GM12878 (cell line): ENCODE data around the gene GARIN3. TPM values are rescaled to one million over a fixed set of nuclear protein-coding genes. Genes with fewer than 3 reads are reported as not detected.
A peak's percentile ranks its signal among the peaks of the same experiment; 100 is the strongest.

ENCODE experiments used
- ATAC-seq: fragments of 200-7000 bp; cut with Tn5 transposase; 3 replicates; pipeline ENCODE4 v1.9.1; 2020; ENCODE audit warnings: mild to moderate bottlenecking, moderate library complexity
- BruUV-seq: library from RNA; stranded (reverse); fragments of 400-500 nt; replicated peaks from 2 replicates; lab custom pipeline; 2021; lab: Mats Ljungman, UMichigan
- CTCF ChIA-PET: fragments of 300-600 bp; sonication (Branson Sonifier 250); formaldehyde crosslinking; extraction: SDS; loops from one replicate; lab custom pipeline; 2021; ENCODE audit warnings: inconsistent platforms; lab: Yijun Ruan, JAX
- POLR2A ChIA-PET: fragments of 350-600 bp; formaldehyde crosslinking; extraction: SDS; loops from one replicate; lab custom pipeline; 2021; ENCODE audit warnings: inconsistent platforms; lab: Charles Lee
- RAD21 ChIA-PET: fragments of 300-600 bp; sonication (Branson Sonifier 250); formaldehyde crosslinking; loops from one replicate; lab custom pipeline; 2023; ENCODE audit warnings: antibody characterized with exemption; ENCODE audit not compliant: unreplicated experiment; lab: Charles Lee
- SMC1A ChIA-PET: fragments of 300-600 bp; sonication (Branson Sonifier 250); formaldehyde crosslinking; loops from one replicate; lab custom pipeline; 2023; ENCODE audit not compliant: unreplicated experiment, uncharacterized antibody; lab: Charles Lee
- DNase-seq: peaks from one replicate; pipeline ENCODE4 v3.0.0-alpha.2; 2011; ENCODE audit warnings: low read depth, low spot score
- FAIRE-seq: peaks from 3 replicates; lab custom pipeline; 2011; peaks lifted over from hg19 to GRCh38; lab: Jason Lieb, UNC
- H2AFZ ChIP-seq: 2 replicates; pipeline ENCODE4 v1.6.0; 2011; ENCODE audit warnings: low read depth, low read length, control low read depth; ENCODE audit not compliant: control insufficient read depth
- H3K27ac ChIP-seq: 2 replicates; pipeline ENCODE4 v1.5.1; 2011; ENCODE audit warnings: control low read depth; ENCODE audit not compliant: control insufficient read depth, insufficient read depth
- H3K27me3 ChIP-seq, 2 experiments: replicated peaks in 1 of 2; 2 replicates each; pipeline versions ENCODE4 v1.6.0 to v1.6.1; 2011; ENCODE audit warnings: low read length in 1 of 2; ENCODE audit not compliant: control insufficient read depth in 2 of 2, insufficient read depth in 2 of 2
- H3K36me3 ChIP-seq, 2 experiments: 2 replicates each; pipeline ENCODE4 v1.5.1; 2011; ENCODE audit warnings: low read length in 1 of 2; ENCODE audit not compliant: control insufficient read depth in 2 of 2, insufficient read depth in 2 of 2
- H3K4me1 ChIP-seq: 2 replicates; pipeline ENCODE4 v1.6.1; 2011; ENCODE audit warnings: mild to moderate bottlenecking, low read length, moderate library complexity, mixed read lengths; ENCODE audit not compliant: control insufficient read depth, insufficient read depth
- H3K4me2 ChIP-seq: 2 replicates; pipeline ENCODE4 v1.6.0; 2011; ENCODE audit warnings: control low read depth; ENCODE audit not compliant: control insufficient read depth, insufficient read depth
- H3K4me3 ChIP-seq: fragments of 200-600 bp; sonication (generic); 2 replicates; pipeline ENCODE4 v1.5.1; 2016
- H3K79me2 ChIP-seq: 2 replicates; pipeline ENCODE4 v1.6.0; 2011; ENCODE audit warnings: low read length; ENCODE audit not compliant: control insufficient read depth, insufficient read depth
- H3K9ac ChIP-seq: 2 replicates; pipeline ENCODE4 v1.8.0; 2011; ENCODE audit warnings: low read length, control low read depth, mixed read lengths; ENCODE audit not compliant: control insufficient read depth, insufficient read depth
- H3K9me3 ChIP-seq: replicated peaks from 3 replicates; pipeline ENCODE4 v1.5.1; 2011; ENCODE audit warnings: mild to moderate bottlenecking, low read length; ENCODE audit not compliant: control insufficient read depth, insufficient read depth
- H4K20me1 ChIP-seq: 2 replicates; pipeline ENCODE4 v1.6.0; 2011; ENCODE audit not compliant: control insufficient read depth, insufficient read depth
- BMI1 ChIP-seq: fragments of 450-650 bp; IDR thresholded peaks from 2 replicates; pipeline ENCODE4 v1.6.1; 2016; ENCODE audit warnings: mild to moderate bottlenecking, moderate library complexity, borderline replicate concordance
- CHD1 ChIP-seq: IDR thresholded peaks from 2 replicates; pipeline ENCODE4 v1.6.1; 2012; ENCODE audit warnings: low read depth, low read length, improper control_type of control experiment
- ESRRA ChIP-seq: IDR thresholded peaks from 2 replicates; pipeline ENCODE4 v1.6.1; 2012; ENCODE audit warnings: mild to moderate bottlenecking, low read length, improper control_type of control experiment
- FOS ChIP-seq: IDR thresholded peaks from 3 replicates; pipeline ENCODE4 v1.6.1; 2011; ENCODE audit warnings: borderline replicate concordance; ENCODE audit not compliant: insufficient read length; ENCODE audit errors: extremely low read depth
- FOXM1 ChIP-seq: IDR thresholded peaks from 2 replicates; pipeline ENCODE4 v1.6.1; 2012; ENCODE audit warnings: low read depth, mild to moderate bottlenecking, inconsistent platforms, low read length, moderate library complexity
- IKZF1 ChIP-seq: fragments of 450-650 bp; conservative IDR thresholded peaks from 2 replicates; pipeline ENCODE4 v1.6.1; 2017; ENCODE audit warnings: antibody characterized with exemption, mild to moderate bottlenecking
- JUNB ChIP-seq: IDR thresholded peaks from 2 replicates; pipeline ENCODE4 v1.6.1; 2016; ENCODE audit warnings: antibody characterized with exemption, mild to moderate bottlenecking
- KAT2A ChIP-seq: conservative IDR thresholded peaks from 2 replicates; pipeline ENCODE4 v1.6.1; 2011; ENCODE audit warnings: low read depth, low read length; ENCODE audit not compliant: control insufficient read depth
- MTA3 ChIP-seq: IDR thresholded peaks from 2 replicates; pipeline ENCODE4 v1.6.1; 2012; ENCODE audit warnings: low read length, inconsistent platforms, borderline replicate concordance
- NFIC ChIP-seq: IDR thresholded peaks from 2 replicates; pipeline ENCODE4 v1.6.1; 2012; ENCODE audit warnings: low read depth, mild to moderate bottlenecking, inconsistent platforms, low read length, moderate library complexity
- NFXL1 ChIP-seq: fragments of 450-650 bp; IDR thresholded peaks from 2 replicates; pipeline ENCODE4 v1.6.1; 2017; ENCODE audit warnings: antibody characterized with exemption, mild to moderate bottlenecking, borderline replicate concordance
- NR2F1 ChIP-seq: fragments of 450-650 bp; conservative IDR thresholded peaks from 2 replicates; pipeline ENCODE4 v1.6.1; 2017; ENCODE audit warnings: mild to moderate bottlenecking
- RCOR1 ChIP-seq: conservative IDR thresholded peaks from 2 replicates; pipeline ENCODE4 v1.6.1; 2012; ENCODE audit warnings: low read depth, low read length, improper control_type of control experiment
- RUNX3 ChIP-seq: IDR thresholded peaks from 2 replicates; pipeline ENCODE4 v1.6.1; 2012; ENCODE audit warnings: low read length, inconsistent platforms
- SUPT20H ChIP-seq: IDR thresholded peaks from 2 replicates; pipeline ENCODE4 v1.6.1; 2011; ENCODE audit warnings: low read depth, mild to moderate bottlenecking, low read length, moderate library complexity, borderline replicate concordance; ENCODE audit not compliant: control insufficient read depth
- TCF3 ChIP-seq: IDR thresholded peaks from 2 replicates; pipeline ENCODE4 v1.6.1; 2012; ENCODE audit warnings: low read depth, mild to moderate bottlenecking, low read length, borderline replicate concordance; ENCODE audit not compliant: insufficient read depth
- TCF7 ChIP-seq: IDR thresholded peaks from 2 replicates; pipeline ENCODE4 v1.6.1; 2014; ENCODE audit warnings: antibody characterized with exemption, borderline replicate concordance
- ZBTB33 ChIP-seq: fragments of 450-650 bp; IDR thresholded peaks from 2 replicates; pipeline ENCODE4 v1.6.1; 2017; ENCODE audit warnings: mild to moderate bottlenecking
- in situ Hi-C: fragments of 300-500 bp; cut with MboI; formaldehyde crosslinking; loops from 9 replicates; pipeline ENCODE4 v1.14.3; 2018; ENCODE audit warnings: mixed read lengths
- intact Hi-C: fragments of 100-400 bp; cut with micrococcal nuclease; formaldehyde crosslinking; loops from one replicate; pipeline ENCODE4 v1.14.2; 2022; ENCODE audit not compliant: unreplicated experiment
- polyA plus RNA-seq, 11 experiments: library from polyadenylated mRNA; depleted of rRNA in 4 of 11; unstranded in 6 of 11; stranded (reverse) in 5 of 11; fragments of >200 nt; fragmentation: Nextera tagmentation in 4 of 11; fragmentation: Illumina TruSeq in 1 of 11; extraction: Ambion mirVana in 4 of 11; extraction: Trizol in 1 of 11; gene quantifications; 1 replicate in 1 of 11; 2 replicates in 10 of 11; pipeline versions ENCODE4 v1.2.1 to v1.2.3, GENCODE V29; 2011 to 2016; ENCODE audit warnings: inconsistent platforms in 2 of 11, missing spikeins in 2 of 11, low read depth in 1 of 11
- total RNA-seq, 4 experiments: library from RNA; depleted of rRNA in 3 of 4; stranded (reverse); fragments of >200 nt in 3 of 4; fragmentation: Illumina TruSeq in 1 of 4; extraction: Trizol in 1 of 4; gene quantifications; 2 replicates each; pipeline versions ENCODE4 v1.2.1 to v1.2.3, GENCODE V29; 2013 to 2021
- TF ChIP-seq, protein P1 (sequence below): fragments of 150-350 bp; IDR thresholded peaks from 2 replicates; pipeline ENCODE4 v1.6.1; 2016; ENCODE audit warnings: low read depth, low read length
- TF ChIP-seq, protein P2 (sequence below): IDR thresholded peaks from 2 replicates; pipeline ENCODE4 v1.6.1; 2012; ENCODE audit warnings: low read depth, low read length, improper control_type of control experiment

Gene GARIN3
- total and polyA plus RNA-seq, 10 of the 15 experiments (the other 5 are each of a cell fraction or from before 2014, with no cell fraction given), result 0.15 TPM; not detected in 9

- intact Hi-C loops (loop anchor here (5.0 to 10.0 kb wide), 2 partner anchors 88 to 190 kb away; no protein-coding TSS in a partner anchor), in situ Hi-C loops (no loop called here)
- FAIRE-seq (no peak), DNase-seq (no peak), ATAC-seq (peak; percentile 50)
- no peak overlapping the region for H3K9ac ChIP-seq
- no peaks in the 10 kb centered on the region for H3K36me3 ChIP-seq
- peak overlapping the region; percentile 11 for H2AFZ ChIP-seq
- CTCF ChIA-PET, result interaction anchor here (1.1 to 4.1 kb wide), 3 partner anchors 17 to 178 kb away, joined by 4 to 51 read pairs (median 4); no protein-coding TSS in a partner anchor
- SMC1A ChIA-PET, result interaction anchor here (0.7 to 6.2 kb wide), 14 partner anchors 7 to 235 kb away, joined by 3 to 54 read pairs (median 6); partner anchors contain the start of gene MED7
- peaks cover 22% of the 10 kb centered on the region for H3K4me1 ChIP-seq
- no peaks in the 10 kb centered on the region; the same call in 2 of the 3 replicates for H3K9me3 ChIP-seq
- H3K79me2 ChIP-seq, result no peaks in the 10 kb centered on the region
- no peak overlapping the region for H3K4me3 ChIP-seq
- POLR2A ChIA-PET, result interaction anchor here (1.1 to 1.2 kb wide), 2 partner anchors 19 to 20 kb away, joined by 3 to 5 read pairs; no protein-coding TSS in a partner anchor
- H3K27me3 ChIP-seq, result no peaks in the 10 kb centered on the region
- no peak overlapping the region for H3K4me2 ChIP-seq
- H3K27ac ChIP-seq, result peak overlapping the region; percentile 90
- BruUV-seq, result no TSS peak
- RAD21 ChIA-PET, result interaction anchor here (0.8 to 3.8 kb wide), 5 partner anchors 17 to 227 kb away, joined by 3 to 21 read pairs (median 8); partner anchors contain the start of gene MED7
- H4K20me1 ChIP-seq, result no peaks in the 10 kb centered on the region
- TF ChIP-seq SUPT20H, result no peak
- TF ChIP-seq NR2F1, result peak; percentile 46; the same call in 1 of the 2 replicates
- TF ChIP-seq NFIC, result peak; percentile 37; the same call in 1 of the 2 replicates
- no peak for TF ChIP-seq NFXL1
- no peak for TF ChIP-seq TCF3
- TF ChIP-seq FOXM1, result no peak
- TF ChIP-seq CHD1, result no peak
- TF ChIP-seq JUNB, result peak; percentile 24
- no peak for TF ChIP-seq TCF7
- TF ChIP-seq RUNX3, result peak; percentile 24; the same call in 1 of the 2 replicates
- TF ChIP-seq MTA3, result no peak
- TF ChIP-seq, protein P1, sequence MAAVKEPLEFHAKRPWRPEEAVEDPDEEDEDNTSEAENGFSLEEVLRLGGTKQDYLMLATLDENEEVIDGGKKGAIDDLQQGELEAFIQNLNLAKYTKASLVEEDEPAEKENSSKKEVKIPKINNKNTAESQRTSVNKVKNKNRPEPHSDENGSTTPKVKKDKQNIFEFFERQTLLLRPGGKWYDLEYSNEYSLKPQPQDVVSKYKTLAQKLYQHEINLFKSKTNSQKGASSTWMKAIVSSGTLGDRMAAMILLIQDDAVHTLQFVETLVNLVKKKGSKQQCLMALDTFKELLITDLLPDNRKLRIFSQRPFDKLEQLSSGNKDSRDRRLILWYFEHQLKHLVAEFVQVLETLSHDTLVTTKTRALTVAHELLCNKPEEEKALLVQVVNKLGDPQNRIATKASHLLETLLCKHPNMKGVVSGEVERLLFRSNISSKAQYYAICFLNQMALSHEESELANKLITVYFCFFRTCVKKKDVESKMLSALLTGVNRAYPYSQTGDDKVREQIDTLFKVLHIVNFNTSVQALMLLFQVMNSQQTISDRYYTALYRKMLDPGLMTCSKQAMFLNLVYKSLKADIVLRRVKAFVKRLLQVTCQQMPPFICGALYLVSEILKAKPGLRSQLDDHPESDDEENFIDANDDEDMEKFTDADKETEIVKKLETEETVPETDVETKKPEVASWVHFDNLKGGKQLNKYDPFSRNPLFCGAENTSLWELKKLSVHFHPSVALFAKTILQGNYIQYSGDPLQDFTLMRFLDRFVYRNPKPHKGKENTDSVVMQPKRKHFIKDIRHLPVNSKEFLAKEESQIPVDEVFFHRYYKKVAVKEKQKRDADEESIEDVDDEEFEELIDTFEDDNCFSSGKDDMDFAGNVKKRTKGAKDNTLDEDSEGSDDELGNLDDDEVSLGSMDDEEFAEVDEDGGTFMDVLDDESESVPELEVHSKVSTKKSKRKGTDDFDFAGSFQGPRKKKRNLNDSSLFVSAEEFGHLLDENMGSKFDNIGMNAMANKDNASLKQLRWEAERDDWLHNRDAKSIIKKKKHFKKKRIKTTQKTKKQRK, result no peak
- no peak for TF ChIP-seq KAT2A
- TF ChIP-seq ESRRA, result no peak
- no peak; the same call in 1 of the 2 replicates for TF ChIP-seq IKZF1
- no peak for TF ChIP-seq FOS
- TF ChIP-seq, protein P2, sequence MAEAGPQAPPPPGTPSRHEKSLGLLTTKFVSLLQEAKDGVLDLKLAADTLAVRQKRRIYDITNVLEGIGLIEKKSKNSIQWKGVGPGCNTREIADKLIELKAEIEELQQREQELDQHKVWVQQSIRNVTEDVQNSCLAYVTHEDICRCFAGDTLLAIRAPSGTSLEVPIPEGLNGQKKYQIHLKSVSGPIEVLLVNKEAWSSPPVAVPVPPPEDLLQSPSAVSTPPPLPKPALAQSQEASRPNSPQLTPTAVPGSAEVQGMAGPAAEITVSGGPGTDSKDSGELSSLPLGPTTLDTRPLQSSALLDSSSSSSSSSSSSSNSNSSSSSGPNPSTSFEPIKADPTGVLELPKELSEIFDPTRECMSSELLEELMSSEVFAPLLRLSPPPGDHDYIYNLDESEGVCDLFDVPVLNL, result no peak
- TF ChIP-seq RCOR1, result no peak
- TF ChIP-seq BMI1, result no peak
- no peak for TF ChIP-seq ZBTB33
These were observed 51.1 kb downstream of the GARIN3 start for GRCh38 chr5:157115012-157115411.
